GM23338 (cell line): ENCODE measurements around the gene VSTM2L.

Source experiments
- CREB1 ChIP-seq: fragments of 250-450 bp; sonication (Bioruptor Pico); IDR thresholded peaks from 2 replicates; pipeline ENCODE4 v1.5.0; 2020; ENCODE audit warnings: low read depth, mild to moderate bottlenecking, moderate library complexity
- CTCF ChIP-seq, 2 experiments: fragments of 200-600 bp in 1 of 2; sonication (generic) in 1 of 2; conservative IDR thresholded peaks; 2 replicates each; pipeline versions ENCODE4 v1.5.1 to v1.6.1; 2016 to 2017; ENCODE audit warnings: antibody characterized with exemption in 2 of 2, low read depth in 2 of 2, mild to moderate bottlenecking in 2 of 2, moderate library complexity in 1 of 2
- EZH2 ChIP-seq: fragments of 200-600 bp; sonication (generic); IDR thresholded peaks from one replicate; pipeline ENCODE4 v1.8.0; 2017; ENCODE audit warnings: antibody characterized with exemption, mild to moderate bottlenecking, low read depth; ENCODE audit not compliant: unreplicated experiment
- EZH2phosphoT487 ChIP-seq: fragments of 200-600 bp; sonication (generic); IDR thresholded peaks from one replicate; pipeline ENCODE4 v1.8.1; 2018; ENCODE audit warnings: antibody characterized with exemption; ENCODE audit not compliant: unreplicated experiment
- JUNB ChIP-seq: IDR thresholded peaks from one replicate; pipeline ENCODE4 v1.6.1; 2016; ENCODE audit warnings: antibody characterized with exemption; ENCODE audit not compliant: unreplicated experiment
- NANOG ChIP-seq: IDR thresholded peaks from 2 replicates; pipeline ENCODE4 v1.6.1; 2016; ENCODE audit warnings: antibody characterized with exemption, borderline replicate concordance
- POLR2AphosphoS5 ChIP-seq: IDR thresholded peaks from 2 replicates; pipeline ENCODE4 v1.6.1; 2016; ENCODE audit warnings: antibody characterized with exemption, low read depth
- REST ChIP-seq: IDR thresholded peaks from one replicate; pipeline ENCODE4 v1.6.1; 2018; ENCODE audit warnings: antibody characterized with exemption; ENCODE audit not compliant: unreplicated experiment
- STAT1 ChIP-seq: IDR thresholded peaks from one replicate; pipeline ENCODE4 v1.6.1; 2016; ENCODE audit warnings: antibody characterized with exemption; ENCODE audit not compliant: unreplicated experiment
- ZNF114 ChIP-seq: fragments of 250-450 bp; sonication (Bioruptor Pico); IDR thresholded peaks from 2 replicates; pipeline ENCODE4 v1.5.0; 2020; ENCODE audit warnings: mild to moderate bottlenecking, moderate library complexity
- ZNF462 ChIP-seq: fragments of 250-450 bp; sonication (Bioruptor Pico); IDR thresholded peaks from 2 replicates; pipeline ENCODE4 v1.5.0; 2020; ENCODE audit warnings: mild to moderate bottlenecking, moderate library complexity

- no peak for TF ChIP-seq CTCF (conservative IDR thresholded peaks at IDR 0.05; ENCODE audit: low read depth in 2 of 2)
- TF ChIP-seq EZH2phosphoT487: no peak
- TF ChIP-seq POLR2AphosphoS5: no peak
- TF ChIP-seq EZH2: no peak
- no peak for TF ChIP-seq JUNB
- TF ChIP-seq REST: no peak
- TF ChIP-seq STAT1: no peak
- no peak for TF ChIP-seq CREB1 (CRISPR knock-in tag)
- no peak for TF ChIP-seq ZNF114 (CRISPR knock-in tag)
- TF ChIP-seq NANOG: no peak
- no peak for TF ChIP-seq ZNF462 (CRISPR knock-in tag)
Measured at GRCh38 chr20:37940858-37941257, 37.9 kb downstream of the VSTM2L start.
